HepG2 (cell line): Measurements from ENCODE around the gene SECTM1. TPM values are rescaled to one million over a fixed set of nuclear protein-coding genes. Genes with fewer than 3 reads are reported as not detected.

Experiments used
- AGO2 ChIP-seq: fragments of 200-400 bp; formaldehyde crosslinking; optimal IDR thresholded peaks from 2 replicates; pipeline ENCODE3; 2017; ENCODE audit warnings: mild to moderate bottlenecking, low read depth, low read length, moderate library complexity
- HNRNPK ChIP-seq: fragments of 200-400 bp; formaldehyde crosslinking; IDR thresholded peaks from 2 replicates; pipeline ENCODE4 v1.6.1; 2018; ENCODE audit warnings: low read length, low read depth, moderate library complexity, mild to moderate bottlenecking; ENCODE audit not compliant: poor library complexity, severe bottlenecking
- SAFB2 ChIP-seq: sonication (generic); formaldehyde crosslinking; IDR thresholded peaks from 2 replicates; pipeline ENCODE4 v1.5.1; 2020; ENCODE audit warnings: missing genetic modification reagents, low read depth, mild to moderate bottlenecking, borderline replicate concordance
- SUZ12 ChIP-seq: fragments of 150-350 bp; IDR thresholded peaks from 2 replicates; pipeline ENCODE4 v1.6.1; 2014; ENCODE audit warnings: low read depth, low read length
- TEAD3 ChIP-seq: optimal IDR thresholded peaks from 2 replicates; pipeline ENCODE3; 2016; ENCODE audit warnings: borderline replicate concordance
- ZBTB38 ChIP-seq: sonication (generic); formaldehyde crosslinking; IDR thresholded peaks from 2 replicates; pipeline ENCODE4 v1.5.1; 2020; ENCODE audit warnings: mild to moderate bottlenecking, missing genetic modification reagents
- ZBTB7B ChIP-seq: sonication (generic); formaldehyde crosslinking; IDR thresholded peaks from 2 replicates; pipeline ENCODE4 v1.4.0; 2020; ENCODE audit warnings: missing genetic modification reagents
- ZNF709 ChIP-seq: sonication (generic); formaldehyde crosslinking; IDR thresholded peaks from 2 replicates; pipeline ENCODE4 v1.5.0; 2020; ENCODE audit warnings: mild to moderate bottlenecking, missing genetic modification reagents
- polyA plus RNA-seq, 8 experiments: library from polyadenylated mRNA; depleted of rRNA in 3 of 8; stranded (reverse) in 7 of 8; unstranded in 1 of 8; fragments of >200 nt; fragmentation: Illumina TruSeq in 4 of 8; extraction: Trizol in 4 of 8; gene quantifications; 2 replicates each; pipeline versions ENCODE4 v1.2.1 to v1.2.3, GENCODE V29; 2011 to 2016; ENCODE audit warnings: low read depth in 4 of 8, missing spikeins in 1 of 8, mixed read lengths in 1 of 8; ENCODE audit not compliant: insufficient read depth in 1 of 8
- total RNA-seq, 5 experiments: library from RNA; depleted of rRNA; stranded (reverse); fragments of >200 nt; fragmentation: Illumina TruSeq; extraction: Trizol; gene quantifications; 2 replicates each; pipeline ENCODE4 v1.2.3, GENCODE V29; 2016; ENCODE audit warnings: low read depth in 1 of 5
- TF ChIP-seq, protein P1 (sequence below): sonication (generic); formaldehyde crosslinking; IDR thresholded peaks from 2 replicates; pipeline ENCODE4 v1.5.0; 2020; ENCODE audit warnings: mild to moderate bottlenecking, missing genetic modification reagents, borderline replicate concordance
- TF ChIP-seq, protein P2 (sequence below): sonication (generic); formaldehyde crosslinking; conservative IDR thresholded peaks from 2 replicates; pipeline ENCODE4 v1.4.0; 2020; ENCODE audit warnings: mild to moderate bottlenecking, missing genetic modification reagents, moderate library complexity
- TF ChIP-seq, protein P3 (sequence below): IDR thresholded peaks from 2 replicates; pipeline ENCODE4 v1.6.1; 2016
- TF ChIP-seq, protein P4 (sequence below): sonication (generic); formaldehyde crosslinking; IDR thresholded peaks from 2 replicates; pipeline ENCODE4 v1.4.0; 2020; ENCODE audit warnings: missing genetic modification reagents
- TF ChIP-seq, protein P5 (sequence below): sonication (generic); formaldehyde crosslinking; IDR thresholded peaks from 2 replicates; pipeline ENCODE4 v1.4.0; 2020; ENCODE audit warnings: missing genetic modification reagents

The SECTM1 gene
- total and polyA plus RNA-seq, 2 of the 13 experiments (the other 11 are each of a cell fraction or from before 2014, with no cell fraction given): 3.5 to 5.3 TPM

DNA sequence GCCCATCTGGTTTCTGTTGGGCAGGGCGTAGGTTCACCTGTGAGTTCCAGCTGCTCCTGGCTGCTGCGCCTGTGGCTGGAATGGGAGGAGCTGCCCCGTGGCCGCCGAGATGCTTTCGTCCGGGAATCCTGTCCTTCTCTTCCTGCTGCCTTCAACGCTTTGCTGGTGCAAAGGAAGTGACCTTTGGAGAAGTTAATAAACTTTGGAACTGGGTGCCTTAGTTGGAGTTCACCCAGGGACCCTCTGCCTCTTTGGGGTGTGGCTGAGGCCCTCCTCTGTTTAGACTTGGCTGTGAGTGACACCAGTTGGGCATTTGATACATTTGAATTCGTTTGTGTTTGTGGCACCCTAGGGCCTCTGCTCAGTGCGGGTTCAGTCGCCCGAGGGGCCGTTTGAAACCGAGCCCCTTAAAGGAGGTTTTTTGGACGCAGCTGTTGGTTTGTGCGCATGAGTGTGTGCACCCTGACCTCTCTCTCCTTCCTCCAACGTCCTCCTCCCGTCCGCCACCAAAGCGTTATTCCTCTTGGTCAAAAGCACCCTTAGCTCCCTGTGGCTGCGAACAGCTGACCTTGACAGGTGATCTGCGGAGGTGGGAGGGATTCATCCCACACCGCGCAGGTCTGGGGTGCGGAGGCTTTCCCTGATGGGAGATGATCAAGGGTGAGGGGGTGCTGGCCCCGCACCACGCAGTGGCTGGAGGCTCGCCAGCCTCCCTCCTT is 9.0 kb upstream of the SECTM1 start (continued):
- TF ChIP-seq, protein P1, sequence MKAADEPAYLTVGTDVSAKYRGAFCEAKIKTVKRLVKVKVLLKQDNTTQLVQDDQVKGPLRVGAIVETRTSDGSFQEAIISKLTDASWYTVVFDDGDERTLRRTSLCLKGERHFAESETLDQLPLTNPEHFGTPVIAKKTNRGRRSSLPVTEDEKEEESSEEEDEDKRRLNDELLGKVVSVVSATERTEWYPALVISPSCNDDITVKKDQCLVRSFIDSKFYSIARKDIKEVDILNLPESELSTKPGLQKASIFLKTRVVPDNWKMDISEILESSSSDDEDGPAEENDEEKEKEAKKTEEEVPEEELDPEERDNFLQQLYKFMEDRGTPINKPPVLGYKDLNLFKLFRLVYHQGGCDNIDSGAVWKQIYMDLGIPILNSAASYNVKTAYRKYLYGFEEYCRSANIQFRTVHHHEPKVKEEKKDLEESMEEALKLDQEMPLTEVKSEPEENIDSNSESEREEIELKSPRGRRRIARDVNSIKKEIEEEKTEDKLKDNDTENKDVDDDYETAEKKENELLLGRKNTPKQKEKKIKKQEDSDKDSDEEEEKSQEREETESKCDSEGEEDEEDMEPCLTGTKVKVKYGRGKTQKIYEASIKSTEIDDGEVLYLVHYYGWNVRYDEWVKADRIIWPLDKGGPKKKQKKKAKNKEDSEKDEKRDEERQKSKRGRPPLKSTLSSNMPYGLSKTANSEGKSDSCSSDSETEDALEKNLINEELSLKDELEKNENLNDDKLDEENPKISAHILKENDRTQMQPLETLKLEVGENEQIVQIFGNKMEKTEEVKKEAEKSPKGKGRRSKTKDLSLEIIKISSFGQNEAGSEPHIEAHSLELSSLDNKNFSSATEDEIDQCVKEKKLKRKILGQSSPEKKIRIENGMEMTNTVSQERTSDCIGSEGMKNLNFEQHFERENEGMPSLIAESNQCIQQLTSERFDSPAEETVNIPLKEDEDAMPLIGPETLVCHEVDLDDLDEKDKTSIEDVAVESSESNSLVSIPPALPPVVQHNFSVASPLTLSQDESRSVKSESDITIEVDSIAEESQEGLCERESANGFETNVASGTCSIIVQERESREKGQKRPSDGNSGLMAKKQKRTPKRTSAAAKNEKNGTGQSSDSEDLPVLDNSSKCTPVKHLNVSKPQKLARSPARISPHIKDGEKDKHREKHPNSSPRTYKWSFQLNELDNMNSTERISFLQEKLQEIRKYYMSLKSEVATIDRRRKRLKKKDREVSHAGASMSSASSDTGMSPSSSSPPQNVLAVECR (CRISPR knock-in tag): peak; percentile 31; the same call in 1 of the 2 replicates
- TF ChIP-seq TEAD3: no peak
- TF ChIP-seq AGO2: peak; percentile 55
- TF ChIP-seq, protein P2, sequence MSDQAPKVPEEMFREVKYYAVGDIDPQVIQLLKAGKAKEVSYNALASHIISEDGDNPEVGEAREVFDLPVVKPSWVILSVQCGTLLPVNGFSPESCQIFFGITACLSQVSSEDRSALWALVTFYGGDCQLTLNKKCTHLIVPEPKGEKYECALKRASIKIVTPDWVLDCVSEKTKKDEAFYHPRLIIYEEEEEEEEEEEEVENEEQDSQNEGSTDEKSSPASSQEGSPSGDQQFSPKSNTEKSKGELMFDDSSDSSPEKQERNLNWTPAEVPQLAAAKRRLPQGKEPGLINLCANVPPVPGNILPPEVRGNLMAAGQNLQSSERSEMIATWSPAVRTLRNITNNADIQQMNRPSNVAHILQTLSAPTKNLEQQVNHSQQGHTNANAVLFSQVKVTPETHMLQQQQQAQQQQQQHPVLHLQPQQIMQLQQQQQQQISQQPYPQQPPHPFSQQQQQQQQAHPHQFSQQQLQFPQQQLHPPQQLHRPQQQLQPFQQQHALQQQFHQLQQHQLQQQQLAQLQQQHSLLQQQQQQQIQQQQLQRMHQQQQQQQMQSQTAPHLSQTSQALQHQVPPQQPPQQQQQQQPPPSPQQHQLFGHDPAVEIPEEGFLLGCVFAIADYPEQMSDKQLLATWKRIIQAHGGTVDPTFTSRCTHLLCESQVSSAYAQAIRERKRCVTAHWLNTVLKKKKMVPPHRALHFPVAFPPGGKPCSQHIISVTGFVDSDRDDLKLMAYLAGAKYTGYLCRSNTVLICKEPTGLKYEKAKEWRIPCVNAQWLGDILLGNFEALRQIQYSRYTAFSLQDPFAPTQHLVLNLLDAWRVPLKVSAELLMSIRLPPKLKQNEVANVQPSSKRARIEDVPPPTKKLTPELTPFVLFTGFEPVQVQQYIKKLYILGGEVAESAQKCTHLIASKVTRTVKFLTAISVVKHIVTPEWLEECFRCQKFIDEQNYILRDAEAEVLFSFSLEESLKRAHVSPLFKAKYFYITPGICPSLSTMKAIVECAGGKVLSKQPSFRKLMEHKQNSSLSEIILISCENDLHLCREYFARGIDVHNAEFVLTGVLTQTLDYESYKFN: peak; percentile 56
- peak; percentile 85; the same call in 1 of the 2 replicates for TF ChIP-seq ZBTB38 (CRISPR knock-in tag)
- no peak for TF ChIP-seq ZNF709 (CRISPR knock-in tag)
- TF ChIP-seq, protein P3, sequence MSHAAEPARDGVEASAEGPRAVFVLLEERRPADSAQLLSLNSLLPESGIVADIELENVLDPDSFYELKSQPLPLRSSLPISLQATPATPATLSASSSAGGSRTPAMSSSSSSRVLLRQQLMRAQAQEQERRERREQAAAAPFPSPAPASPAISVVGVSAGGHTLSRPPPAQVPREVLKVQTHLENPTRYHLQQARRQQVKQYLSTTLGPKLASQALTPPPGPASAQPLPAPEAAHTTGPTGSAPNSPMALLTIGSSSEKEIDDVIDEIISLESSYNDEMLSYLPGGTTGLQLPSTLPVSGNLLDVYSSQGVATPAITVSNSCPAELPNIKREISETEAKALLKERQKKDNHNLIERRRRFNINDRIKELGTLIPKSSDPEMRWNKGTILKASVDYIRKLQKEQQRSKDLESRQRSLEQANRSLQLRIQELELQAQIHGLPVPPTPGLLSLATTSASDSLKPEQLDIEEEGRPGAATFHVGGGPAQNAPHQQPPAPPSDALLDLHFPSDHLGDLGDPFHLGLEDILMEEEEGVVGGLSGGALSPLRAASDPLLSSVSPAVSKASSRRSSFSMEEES (CRISPR knock-in tag): no peak
- TF ChIP-seq SAFB2: peak; percentile 24; the same call in 1 of the 2 replicates
- TF ChIP-seq, protein P4, sequence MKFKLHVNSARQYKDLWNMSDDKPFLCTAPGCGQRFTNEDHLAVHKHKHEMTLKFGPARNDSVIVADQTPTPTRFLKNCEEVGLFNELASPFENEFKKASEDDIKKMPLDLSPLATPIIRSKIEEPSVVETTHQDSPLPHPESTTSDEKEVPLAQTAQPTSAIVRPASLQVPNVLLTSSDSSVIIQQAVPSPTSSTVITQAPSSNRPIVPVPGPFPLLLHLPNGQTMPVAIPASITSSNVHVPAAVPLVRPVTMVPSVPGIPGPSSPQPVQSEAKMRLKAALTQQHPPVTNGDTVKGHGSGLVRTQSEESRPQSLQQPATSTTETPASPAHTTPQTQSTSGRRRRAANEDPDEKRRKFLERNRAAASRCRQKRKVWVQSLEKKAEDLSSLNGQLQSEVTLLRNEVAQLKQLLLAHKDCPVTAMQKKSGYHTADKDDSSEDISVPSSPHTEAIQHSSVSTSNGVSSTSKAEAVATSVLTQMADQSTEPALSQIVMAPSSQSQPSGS (CRISPR knock-in tag): no peak
- no peak; the same call in 1 of the 2 replicates for TF ChIP-seq ZBTB7B
- no peak for TF ChIP-seq HNRNPK
- TF ChIP-seq, protein P5, sequence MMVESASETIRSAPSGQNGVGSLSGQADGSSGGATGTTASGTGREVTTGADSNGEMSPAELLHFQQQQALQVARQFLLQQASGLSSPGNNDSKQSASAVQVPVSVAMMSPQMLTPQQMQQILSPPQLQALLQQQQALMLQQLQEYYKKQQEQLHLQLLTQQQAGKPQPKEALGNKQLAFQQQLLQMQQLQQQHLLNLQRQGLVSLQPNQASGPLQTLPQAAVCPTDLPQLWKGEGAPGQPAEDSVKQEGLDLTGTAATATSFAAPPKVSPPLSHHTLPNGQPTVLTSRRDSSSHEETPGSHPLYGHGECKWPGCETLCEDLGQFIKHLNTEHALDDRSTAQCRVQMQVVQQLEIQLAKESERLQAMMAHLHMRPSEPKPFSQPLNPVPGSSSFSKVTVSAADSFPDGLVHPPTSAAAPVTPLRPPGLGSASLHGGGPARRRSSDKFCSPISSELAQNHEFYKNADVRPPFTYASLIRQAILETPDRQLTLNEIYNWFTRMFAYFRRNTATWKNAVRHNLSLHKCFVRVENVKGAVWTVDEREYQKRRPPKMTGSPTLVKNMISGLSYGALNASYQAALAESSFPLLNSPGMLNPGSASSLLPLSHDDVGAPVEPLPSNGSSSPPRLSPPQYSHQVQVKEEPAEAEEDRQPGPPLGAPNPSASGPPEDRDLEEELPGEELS (CRISPR knock-in tag): peak; percentile 33; the same call in 1 of the 2 replicates
- no peak for TF ChIP-seq SUZ12
